SU-DHL-6 (cell line): ENCODE results near the gene SMARCAD1.

Source experiments
- H2AFZ ChIP-seq: fragments of 200-600 bp; sonication (generic); 2 replicates; pipeline ENCODE4 v1.6.1; 2014; ENCODE audit warnings: low read depth, mild to moderate bottlenecking, moderate library complexity, mixed read lengths, antibody characterized with exemption, low read length; ENCODE audit not compliant: severe bottlenecking
- H3F3A ChIP-seq: fragments of 200-600 bp; shearing (Covaris generic); 2 replicates; pipeline ENCODE4 v1.6.0; 2016; ENCODE audit warnings: antibody characterized with exemption, mild to moderate bottlenecking; ENCODE audit not compliant: insufficient read depth
- H3K27ac ChIP-seq: fragments of 200-600 bp; sonication (generic); 2 replicates; pipeline ENCODE4 v1.5.1; 2016; ENCODE audit warnings: low read depth, mild to moderate bottlenecking, low read length, moderate library complexity, mixed read lengths
- H3K27me3 ChIP-seq: fragments of 200-600 bp; sonication (generic), shearing (Covaris generic); 2 replicates; pipeline ENCODE4 v1.6.0; 2014; ENCODE audit warnings: mild to moderate bottlenecking, low read length
- H3K36me3 ChIP-seq: fragments of 200-600 bp; sonication (generic); 2 replicates; pipeline ENCODE4 v1.6.1; 2014; ENCODE audit warnings: mild to moderate bottlenecking, low read length, mixed read lengths
- H3K4me2 ChIP-seq: fragments of 300-600, 200-600 bp; shearing (Covaris generic), sonication (generic); 2 replicates; pipeline ENCODE4 v1.6.0; 2014; ENCODE audit warnings: low read length, low read depth, mild to moderate bottlenecking; ENCODE audit not compliant: poor library complexity, severe bottlenecking
- H3K4me3 ChIP-seq: fragments of 200-600 bp; sonication (generic); 2 replicates; pipeline ENCODE4 v1.5.1; 2014; ENCODE audit warnings: antibody characterized with exemption, low read length, mild to moderate bottlenecking, mixed read lengths; ENCODE audit not compliant: insufficient read depth, poor library complexity, severe bottlenecking
- H3K79me2 ChIP-seq: fragments of 200-600 bp; sonication (generic); 2 replicates; pipeline ENCODE4 v1.6.1; 2014; ENCODE audit warnings: mild to moderate bottlenecking, low read length, moderate library complexity; ENCODE audit not compliant: insufficient read depth
- H3K9ac ChIP-seq: fragments of 200-600 bp; sonication (generic); 2 replicates; pipeline ENCODE4 v1.7.0; 2014; ENCODE audit warnings: mild to moderate bottlenecking, low read length
- H3K9me2 ChIP-seq: fragments of 200-600 bp; sonication (generic); replicated peaks from 2 replicates; pipeline ENCODE4 v1.6.1; 2014; ENCODE audit warnings: low read length; ENCODE audit not compliant: insufficient read depth
- H3K9me3 ChIP-seq: fragments of 200-600 bp; sonication (generic); 2 replicates; pipeline ENCODE4 v1.6.1; 2014; ENCODE audit warnings: low read length, mixed read lengths; ENCODE audit not compliant: insufficient read depth
- H4K20me1 ChIP-seq: fragments of 200-600 bp; sonication (generic); 2 replicates; pipeline ENCODE4 v1.6.1; 2014; ENCODE audit warnings: low read depth, mild to moderate bottlenecking, antibody characterized with exemption, low read length, moderate library complexity, mixed read lengths
- CTCF ChIP-seq: fragments of 200-600 bp; sonication (generic); IDR thresholded peaks from one replicate; pipeline ENCODE4 v1.5.1; 2017; ENCODE audit warnings: antibody characterized with exemption, mild to moderate bottlenecking, low read length, moderate library complexity; ENCODE audit not compliant: insufficient read depth, poor library complexity, severe bottlenecking
- EZH2phosphoT487 ChIP-seq: fragments of 200-600 bp; sonication (generic), shearing (Covaris generic); conservative IDR thresholded peaks from 2 replicates; pipeline ENCODE4 v1.6.1; 2018; ENCODE audit warnings: mild to moderate bottlenecking, antibody characterized with exemption, low read length, moderate library complexity, mixed read lengths

The SMARCAD1 gene

GRCh38 chr4:94256828-94257227 lies 49.2 kb downstream of the SMARCAD1 start:
- Histone ChIP-seq H3K79me2 (no peaks in the 10 kb centered on the region), H3K9ac (no peak overlapping the region), H4K20me1 (no peaks in the 10 kb centered on the region), H3K27ac (no peak overlapping the region), H3K9me2 (no peaks in the 10 kb centered on the region), H3K4me2 (no peak overlapping the region), H3K4me3 (no peak overlapping the region), H3K27me3 (no peaks in the 10 kb centered on the region), H2AFZ (no peak overlapping the region), H3F3A (no peaks in the 10 kb centered on the region), H3K36me3 (no peaks in the 10 kb centered on the region), H3K9me3 (no peaks in the 10 kb centered on the region)
- no peak for TF ChIP-seq CTCF
- TF ChIP-seq EZH2phosphoT487, result no peak

- Histone ChIP-seq H3K9me2 (no peaks in the 10 kb centered on the region), H3K36me3 (no peaks in the 10 kb centered on the region), H3K27me3 (no peaks in the 10 kb centered on the region), H3K9me3 (no peaks in the 10 kb centered on the region), H4K20me1 (no peaks in the 10 kb centered on the region), H2AFZ (no peak overlapping the region), H3K79me2 (no peaks in the 10 kb centered on the region), H3F3A (no peaks in the 10 kb centered on the region; the same call in 1 of the 2 replicates), H3K27ac (no peak overlapping the region), H3K9ac (no peak overlapping the region), H3K4me2 (no peak overlapping the region), H3K4me3 (no peak overlapping the region)
- TF ChIP-seq EZH2phosphoT487, result no peak
Measured at GRCh38 chr4:94262163-94263016, 54.7 kb downstream of the SMARCAD1 start.

GRCh38 chr4:94267037-94267436 lies 59.4 kb downstream of the SMARCAD1 start:
- Histone ChIP-seq H2AFZ (no peak overlapping the region), H3K36me3 (no peaks in the 10 kb centered on the region), H4K20me1 (no peaks in the 10 kb centered on the region), H3K79me2 (no peaks in the 10 kb centered on the region), H3F3A (no peaks in the 10 kb centered on the region; the same call in 1 of the 2 replicates), H3K9ac (no peak overlapping the region), H3K4me3 (no peak overlapping the region), H3K27ac (no peak overlapping the region), H3K9me2 (no peaks in the 10 kb centered on the region), H3K27me3 (no peaks in the 10 kb centered on the region), H3K9me3 (no peaks in the 10 kb centered on the region), H3K4me2 (no peak overlapping the region)
- TF ChIP-seq EZH2phosphoT487, result no peak
- TF ChIP-seq CTCF, result no peak

GRCh38 chr4:94271248-94271647 lies 63.6 kb downstream of the SMARCAD1 start:
- Histone ChIP-seq H3F3A (no peaks in the 10 kb centered on the region; the same call in 1 of the 2 replicates), H2AFZ (no peak overlapping the region), H3K9me3 (no peaks in the 10 kb centered on the region), H4K20me1 (no peaks in the 10 kb centered on the region), H3K4me2 (no peak overlapping the region), H3K4me3 (no peak overlapping the region), H3K79me2 (no peaks in the 10 kb centered on the region), H3K36me3 (no peaks in the 10 kb centered on the region), H3K27me3 (no peaks in the 10 kb centered on the region), H3K9ac (no peak overlapping the region), H3K9me2 (no peaks in the 10 kb centered on the region), H3K27ac (no peak overlapping the region)
- TF ChIP-seq CTCF, result no peak
- TF ChIP-seq EZH2phosphoT487, result no peak
